GM21360 (cell line): ENCODE results near the gene PRG3.
A peak's percentile ranks its signal among the peaks of the same experiment; 100 is the strongest.
"Not testable (repeated sequence)": the region's sequence is repeated elsewhere in the genome, so short reads cannot be mapped to it uniquely, and the experiment has no call there.

Experiments used
- ATAC-seq: cut with Tn5 transposase; IDR thresholded peaks from one replicate; pipeline ENCODE4 v1.9.1; 2021; ENCODE audit warnings: mild to moderate bottlenecking, moderate library complexity; ENCODE audit not compliant: unreplicated experiment

PRG3 gene

GRCh38 chr11:57409321-57410100, 28.6 kb upstream of the PRG3 start:
- no peak for ATAC-seq

- ATAC-seq = no peak
These were observed 27.8 kb upstream of the PRG3 start for GRCh38 chr11:57408771-57409170.

- no peak for ATAC-seq
These were observed 27.1 kb upstream of the PRG3 start for GRCh38 chr11:57407941-57408475.

GRCh38 chr11:57407010-57407920, 26.3 kb upstream of the PRG3 start:
- no peak for ATAC-seq

- peak; percentile 88 for ATAC-seq
These were observed 25.5 kb upstream of the PRG3 start for GRCh38 chr11:57406337-57406904.

GRCh38 chr11:57405271-57405860, 24.4 kb upstream of the PRG3 start:
- ATAC-seq = no peak

- no peak for ATAC-seq
These were observed 22.8 kb upstream of the PRG3 start for GRCh38 chr11:57403802-57404147.

GRCh38 chr11:57403003-57403801, 22.3 kb upstream of the PRG3 start:
- not testable (repeated sequence) for ATAC-seq

GRCh38 chr11:57402188-57403002, 21.4 kb upstream of the PRG3 start:
- ATAC-seq = no peak

GRCh38 chr11:57399972-57400578, 19.1 kb upstream of the PRG3 start:
- ATAC-seq = no peak

- ATAC-seq = no peak
These were observed 18.3 kb upstream of the PRG3 start for GRCh38 chr11:57399221-57399620.

- no peak for ATAC-seq
These were observed 16.5 kb upstream of the PRG3 start for GRCh38 chr11:57397394-57397990.

GRCh38 chr11:57396744-57397143, 15.8 kb upstream of the PRG3 start:
- no peak for ATAC-seq

GRCh38 chr11:57395905-57396623, 15.1 kb upstream of the PRG3 start:
- ATAC-seq = no peak

- ATAC-seq = no peak
These were observed 13.4 kb upstream of the PRG3 start for GRCh38 chr11:57394203-57394965.

GRCh38 chr11:57392763-57393105, 11.8 kb upstream of the PRG3 start:
- ATAC-seq = no peak

GRCh38 chr11:57392066-57392762, 11.3 kb upstream of the PRG3 start:
- no peak for ATAC-seq
